HepG2 (cell line): ENCODE results near the gene RHBDL3. TPM values are rescaled to one million over a fixed set of nuclear protein-coding genes. Genes with fewer than 3 reads are reported as not detected.

Source experiments
- ATAC-seq: fragments of 200-7000 bp; cut with Tn5 transposase; 3 replicates; pipeline ENCODE4 v1.9.1; 2020; ENCODE audit warnings: mild to moderate bottlenecking, moderate library complexity
- BruUV-seq: library from RNA; stranded (reverse); fragments of 400-500 nt; replicated peaks from 2 replicates; lab custom pipeline; 2021; lab: Mats Ljungman, UMichigan
- CTCF ChIA-PET: fragments of 300-600 bp; formaldehyde crosslinking; extraction: SDS; loops from one replicate; lab custom pipeline; 2021; ENCODE audit warnings: low total read pairs, inconsistent platforms, low intra/inter-chr PET ratio; lab: Yijun Ruan, JAX
- POLR2A ChIA-PET: fragments of 350-600 bp; sonication (Branson Sonifier 250); formaldehyde crosslinking; loops from one replicate; lab custom pipeline; 2020; ENCODE audit warnings: antibody characterized with exemption, inconsistent platforms; lab: Yijun Ruan, JAX
- DNase-seq: peaks from one replicate; pipeline ENCODE4 v3.0.0-alpha.2; 2015; ENCODE audit warnings: low spot score
- FAIRE-seq: peaks from 3 replicates; lab custom pipeline; 2011; peaks lifted over from hg19 to GRCh38; lab: Jason Lieb, UNC
- H2AFZ ChIP-seq: one replicate; pipeline ENCODE4 v1.6.1; 2011; ENCODE audit warnings: low read length, inconsistent platforms
- H3K27ac ChIP-seq: fragments of 300-600 bp; 3 replicates; pipeline ENCODE4 v1.8.0; 2011; ENCODE audit warnings: mixed run types, mild to moderate bottlenecking, mixed read lengths, low read length, inconsistent platforms; ENCODE audit not compliant: insufficient read depth; ENCODE audit errors: extremely low read length
- H3K27me3 ChIP-seq, 2 experiments: fragments of 200-600 bp in 1 of 2; 2 replicates in 1 of 2; 3 replicates in 1 of 2; pipeline versions ENCODE4 v1.6.0 to v1.8.0; 2011; ENCODE audit warnings: low read length in 2 of 2, mild to moderate bottlenecking in 2 of 2, moderate library complexity in 2 of 2, inconsistent platforms in 1 of 2; ENCODE audit not compliant: insufficient read depth in 2 of 2, control insufficient read depth in 1 of 2
- H3K36me3 ChIP-seq, 2 experiments: fragments of 200-600 bp in 1 of 2; replicated peaks in 1 of 2; 2 replicates in 1 of 2; 3 replicates in 1 of 2; pipeline versions ENCODE4 v1.5.1 to v1.8.0; 2011; ENCODE audit warnings: low read length in 2 of 2, inconsistent platforms in 1 of 2; ENCODE audit not compliant: insufficient read depth in 2 of 2, control insufficient read depth in 1 of 2
- H3K4me1 ChIP-seq: 2 replicates; pipeline ENCODE4 v1.5.1; 2012; ENCODE audit warnings: low read length, inconsistent platforms; ENCODE audit not compliant: insufficient read depth
- H3K4me2 ChIP-seq: 2 replicates; pipeline ENCODE4 v1.6.0; 2011; ENCODE audit warnings: low read depth, low read length, inconsistent platforms
- H3K4me3 ChIP-seq, 3 experiments: fragments of 200-600 bp in 1 of 3; sonication (generic), shearing (Covaris generic) in 1 of 3; replicated peaks in 1 of 3; 2 replicates each; pipeline ENCODE4 v1.5.1; 2011 to 2016; ENCODE audit warnings: low read length in 3 of 3, inconsistent platforms in 2 of 3, low read depth in 2 of 3, mild to moderate bottlenecking in 2 of 3, control low read depth in 1 of 3, mixed read lengths in 1 of 3; ENCODE audit not compliant: insufficient read depth in 1 of 3
- H3K79me2 ChIP-seq: one replicate; pipeline ENCODE4 v1.6.1; 2011; ENCODE audit warnings: low read length, inconsistent platforms; ENCODE audit not compliant: insufficient read depth
- H3K9ac ChIP-seq: 2 replicates; pipeline ENCODE4 v1.6.0; 2011; ENCODE audit warnings: mild to moderate bottlenecking, low read depth, low read length, inconsistent platforms; ENCODE audit not compliant: insufficient read depth
- H3K9me3 ChIP-seq: 2 replicates; pipeline ENCODE4 v1.5.1; 2012; ENCODE audit warnings: mild to moderate bottlenecking, low read length
- H4K20me1 ChIP-seq: 2 replicates; pipeline ENCODE4 v1.6.0; 2011; ENCODE audit warnings: inconsistent platforms, mild to moderate bottlenecking, low read length, moderate library complexity; ENCODE audit not compliant: insufficient read depth
- FOXM1 ChIP-seq: sonication (generic); formaldehyde crosslinking; IDR thresholded peaks from 2 replicates; pipeline ENCODE4 v1.5.0; 2020; ENCODE audit warnings: missing genetic modification reagents
- JUND ChIP-seq: sonication (generic); formaldehyde crosslinking; IDR thresholded peaks from 2 replicates; pipeline ENCODE4 v1.8.0; 2022; ENCODE audit warnings: mild to moderate bottlenecking, missing genetic modification reagents
- MXI1 ChIP-seq: IDR thresholded peaks from 3 replicates; pipeline ENCODE4 v1.6.1; 2012; ENCODE audit warnings: low read depth, low read length, inconsistent platforms, borderline replicate concordance
- NCOA2 ChIP-seq: sonication (generic); formaldehyde crosslinking; IDR thresholded peaks from 2 replicates; pipeline ENCODE4 v1.8.0; 2022; ENCODE audit warnings: inconsistent platforms
- TCF7 ChIP-seq: sonication (generic); IDR thresholded peaks from 2 replicates; pipeline ENCODE4 v1.6.1; 2016; ENCODE audit warnings: antibody characterized with exemption, low read depth
- YY1 ChIP-seq: IDR thresholded peaks from 2 replicates; pipeline ENCODE4 v1.6.1; 2011; ENCODE audit warnings: low read length, low read depth, moderate library complexity, mild to moderate bottlenecking; ENCODE audit not compliant: insufficient read depth, insufficient replicate concordance
- ZNF224 ChIP-seq: sonication (generic); formaldehyde crosslinking; IDR thresholded peaks from 2 replicates; pipeline ENCODE4 v1.5.0; 2020; ENCODE audit warnings: mild to moderate bottlenecking, missing genetic modification reagents
- ZNF260 ChIP-seq: sonication (generic); formaldehyde crosslinking; IDR thresholded peaks from 2 replicates; pipeline ENCODE4 v1.4.0; 2020; ENCODE audit warnings: missing genetic modification reagents, low read depth, mild to moderate bottlenecking, borderline replicate concordance
- ZNF557 ChIP-seq: sonication (generic); formaldehyde crosslinking; IDR thresholded peaks from 2 replicates; pipeline ENCODE4 v1.4.0; 2020; ENCODE audit warnings: missing genetic modification reagents
- ZNF790 ChIP-seq: sonication (generic); formaldehyde crosslinking; IDR thresholded peaks from 2 replicates; pipeline ENCODE4 v1.8.0; 2022; ENCODE audit warnings: missing genetic modification reagents, mild to moderate bottlenecking, borderline replicate concordance
- WGBS: methylation state at CpG from one replicate; pipeline ENCODE4 v1.1.6; 2017; ENCODE audit warnings: low lambda C conversion rate; 5-methylcytosine and 5-hydroxymethylcytosine counted together
- in situ Hi-C: cut with HindIII; loops from 2 replicates; pipeline ENCODE4 v1.10.0; 2017; ENCODE audit warnings: low pct_unique_long_range_greater_than_20kb; ENCODE audit not compliant: extremely low pct_ligation_motif_present
- intact Hi-C: fragments of 100-400 bp; cut with micrococcal nuclease; formaldehyde crosslinking; loops from one replicate; pipeline ENCODE4 v1.10.0; 2022; ENCODE audit not compliant: unreplicated experiment
- polyA plus RNA-seq, 8 experiments: library from polyadenylated mRNA; depleted of rRNA in 3 of 8; stranded (reverse) in 7 of 8; unstranded in 1 of 8; fragments of >200 nt; fragmentation: Illumina TruSeq in 4 of 8; extraction: Trizol in 4 of 8; gene quantifications; 2 replicates each; pipeline versions ENCODE4 v1.2.1 to v1.2.3, GENCODE V29; 2011 to 2016; ENCODE audit warnings: low read depth in 4 of 8, missing spikeins in 1 of 8, mixed read lengths in 1 of 8; ENCODE audit not compliant: insufficient read depth in 1 of 8
- total RNA-seq, 5 experiments: library from RNA; depleted of rRNA; stranded (reverse); fragments of >200 nt; fragmentation: Illumina TruSeq; extraction: Trizol; gene quantifications; 2 replicates each; pipeline ENCODE4 v1.2.3, GENCODE V29; 2016; ENCODE audit warnings: low read depth in 1 of 5
- TF ChIP-seq, protein P1 (sequence below): sonication (generic); formaldehyde crosslinking; IDR thresholded peaks from 2 replicates; pipeline ENCODE4 v1.4.0; 2020; ENCODE audit warnings: mild to moderate bottlenecking, missing genetic modification reagents
- TF ChIP-seq, protein P2 (sequence below): IDR thresholded peaks from 2 replicates; pipeline ENCODE4 v1.6.1; 2012; ENCODE audit warnings: low read depth, low read length, improper control_type of control experiment
- TF ChIP-seq, protein P3 (sequence below): sonication (generic); formaldehyde crosslinking; IDR thresholded peaks from 2 replicates; pipeline ENCODE4 v1.9.0; 2021; ENCODE audit warnings: missing genetic modification reagents, mild to moderate bottlenecking, borderline replicate concordance

RHBDL3 gene
- total and polyA plus RNA-seq, 2 of the 13 experiments (the other 11 are each of a cell fraction or from before 2014, with no cell fraction given), result 0.09 TPM; not detected in 1

DNA sequence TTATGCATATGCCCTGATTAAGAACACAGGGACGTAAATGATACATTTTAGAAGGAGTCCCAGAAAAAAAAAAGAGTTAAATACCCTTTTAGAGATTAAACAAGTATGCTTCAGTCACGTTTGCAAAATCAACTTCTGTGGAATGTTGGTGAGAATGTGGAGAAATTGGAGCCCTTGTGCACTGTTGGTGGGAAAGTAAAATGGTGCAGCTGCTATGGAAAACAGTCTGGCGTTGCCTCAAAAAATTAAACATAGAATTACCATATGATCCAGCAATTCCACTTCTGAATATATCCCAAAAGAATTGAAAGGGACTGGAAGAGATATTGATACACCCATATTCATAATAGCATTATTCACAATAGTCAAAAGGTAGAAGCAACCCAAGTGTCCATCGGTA lies 26.5 kb downstream of the RHBDL3 start (continued):
- TF ChIP-seq, protein P1, sequence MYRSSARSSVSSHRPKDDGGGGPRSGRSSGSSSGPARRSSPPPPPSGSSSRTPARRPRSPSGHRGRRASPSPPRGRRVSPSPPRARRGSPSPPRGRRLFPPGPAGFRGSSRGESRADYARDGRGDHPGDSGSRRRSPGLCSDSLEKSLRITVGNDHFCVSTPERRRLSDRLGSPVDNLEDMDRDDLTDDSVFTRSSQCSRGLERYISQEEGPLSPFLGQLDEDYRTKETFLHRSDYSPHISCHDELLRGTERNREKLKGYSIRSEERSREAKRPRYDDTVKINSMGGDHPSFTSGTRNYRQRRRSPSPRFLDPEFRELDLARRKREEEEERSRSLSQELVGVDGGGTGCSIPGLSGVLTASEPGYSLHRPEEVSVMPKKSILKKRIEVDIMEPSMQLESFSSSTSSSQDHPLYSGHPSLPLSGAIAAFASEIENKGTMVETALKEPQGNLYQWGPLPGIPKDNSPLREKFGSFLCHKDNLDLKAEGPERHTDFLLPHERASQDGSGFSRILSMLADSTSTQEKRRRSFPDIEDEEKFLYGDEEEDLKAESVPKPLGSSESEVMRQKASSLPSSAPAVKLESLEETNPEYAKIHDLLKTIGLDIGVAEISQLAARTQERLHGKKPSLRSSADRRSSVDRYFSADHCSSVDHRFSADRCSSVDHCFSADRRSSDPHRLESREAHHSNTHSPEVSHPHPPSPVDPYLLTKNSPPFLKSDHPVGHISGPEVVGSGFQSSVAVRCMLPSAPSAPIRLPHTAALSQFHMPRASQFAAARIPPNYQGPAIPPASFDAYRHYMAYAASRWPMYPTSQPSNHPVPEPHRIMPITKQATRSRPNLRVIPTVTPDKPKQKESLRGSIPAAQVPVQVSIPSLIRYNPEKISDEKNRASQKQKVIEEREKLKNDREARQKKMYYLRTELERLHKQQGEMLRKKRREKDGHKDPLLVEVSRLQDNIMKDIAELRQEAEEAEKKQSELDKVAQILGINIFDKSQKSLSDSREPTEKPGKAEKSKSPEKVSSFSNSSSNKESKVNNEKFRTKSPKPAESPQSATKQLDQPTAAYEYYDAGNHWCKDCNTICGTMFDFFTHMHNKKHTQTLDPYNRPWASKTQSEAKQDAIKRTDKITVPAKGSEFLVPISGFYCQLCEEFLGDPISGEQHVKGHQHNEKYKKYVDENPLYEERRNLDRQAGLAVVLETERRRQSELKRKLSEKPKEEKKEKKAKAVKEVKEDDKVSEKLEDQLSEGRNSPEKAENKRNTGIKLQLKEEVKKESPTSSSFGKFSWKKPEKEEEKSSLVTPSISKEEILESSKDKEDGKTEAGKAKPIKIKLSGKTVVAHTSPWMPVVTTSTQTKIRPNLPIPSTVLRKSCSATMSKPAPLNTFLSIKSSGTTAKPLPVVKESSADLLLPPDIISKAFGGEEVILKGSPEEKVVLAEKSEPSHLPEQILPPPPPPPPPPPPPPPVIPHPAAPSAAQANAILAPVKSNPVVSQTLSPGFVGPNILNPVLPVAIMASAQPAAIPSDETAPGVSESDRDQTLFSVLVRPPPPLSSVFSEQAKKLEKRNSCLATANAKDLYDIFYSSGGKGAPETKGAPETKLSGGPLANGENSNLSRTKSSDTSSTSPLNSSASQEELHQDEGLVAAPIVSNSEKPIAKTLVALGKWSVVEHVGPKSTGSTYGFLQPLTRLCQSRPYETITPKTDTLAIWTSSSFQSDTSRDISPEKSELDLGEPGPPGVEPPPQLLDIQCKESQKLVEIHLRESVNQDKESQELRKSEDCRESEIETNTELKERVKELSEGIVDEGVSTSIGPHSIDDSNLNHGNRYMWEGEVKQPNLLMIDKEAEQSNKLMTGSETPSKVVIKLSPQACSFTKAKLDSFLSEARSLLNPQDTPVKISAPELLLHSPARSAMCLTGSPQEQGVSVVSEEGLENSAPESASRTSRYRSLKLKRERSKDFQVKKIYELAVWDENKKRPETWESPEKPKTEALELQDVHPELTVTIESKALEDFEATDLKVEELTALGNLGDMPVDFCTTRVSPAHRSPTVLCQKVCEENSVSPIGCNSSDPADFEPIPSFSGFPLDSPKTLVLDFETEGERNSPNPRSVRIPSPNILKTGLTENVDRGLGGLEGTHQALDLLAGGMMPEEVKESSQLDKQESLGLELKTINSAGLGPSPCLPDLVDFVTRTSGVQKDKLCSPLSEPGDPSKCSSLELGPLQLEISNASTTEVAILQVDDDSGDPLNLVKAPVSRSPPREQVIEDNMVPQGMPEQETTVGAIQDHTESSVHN (CRISPR knock-in tag), result no peak
- TF ChIP-seq FOXM1, result no peak
- TF ChIP-seq, all 625 proteins: peak for 0

DNA sequence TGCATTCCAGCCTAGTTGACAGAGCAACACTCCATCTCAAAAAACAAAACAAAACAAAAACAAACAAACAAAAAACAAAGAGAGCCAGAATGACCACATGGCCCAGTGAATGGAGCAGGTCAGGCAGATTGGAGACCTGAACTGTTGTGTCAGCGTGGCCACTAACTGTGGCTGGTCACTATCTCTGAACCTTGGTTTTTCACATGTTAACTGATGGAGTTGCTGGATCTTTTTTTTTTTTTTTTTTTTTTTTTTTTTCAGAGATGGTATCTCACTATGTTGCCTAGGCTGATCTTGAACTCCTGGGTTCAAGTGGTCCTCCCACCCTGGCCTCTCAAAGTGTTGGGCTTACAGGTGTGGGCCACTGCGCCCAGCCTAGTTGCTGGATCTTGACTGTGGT lies 31.8 kb downstream of the RHBDL3 start:
- H3K9me3 ChIP-seq, result no peaks in the 10 kb centered on the region
- H3K4me1 ChIP-seq, result peaks cover 32% of the 10 kb centered on the region
- H3K36me3 ChIP-seq, result no peaks in the 10 kb centered on the region
- no peaks in the 10 kb centered on the region for H3K79me2 ChIP-seq
- no peak overlapping the region for H3K9ac ChIP-seq
- POLR2A ChIA-PET, result no interaction called here
- 75% methylated on average over 2 of the region's 2 CpGs for WGBS
- no peak overlapping the region for H3K4me2 ChIP-seq
- in situ Hi-C loops, result no loop called here
- BruUV-seq, result no TSS peak
- CTCF ChIA-PET, result no interaction called here
- H3K4me3 ChIP-seq, result no peak overlapping the region
- no peak for DNase-seq
- H4K20me1 ChIP-seq, result no peaks in the 10 kb centered on the region
- no peak overlapping the region for H3K27ac ChIP-seq
- FAIRE-seq, result no peak
- intact Hi-C loops, result no loop called here
- H2AFZ ChIP-seq, result no peak overlapping the region
- H3K27me3 ChIP-seq, result peaks cover 0 to 1% of the 10 kb centered on the region in 2 experiments; a peak in 2 of 5 replicates
- no peak for ATAC-seq
- no peak for TF ChIP-seq YY1
- TF ChIP-seq, protein P2, sequence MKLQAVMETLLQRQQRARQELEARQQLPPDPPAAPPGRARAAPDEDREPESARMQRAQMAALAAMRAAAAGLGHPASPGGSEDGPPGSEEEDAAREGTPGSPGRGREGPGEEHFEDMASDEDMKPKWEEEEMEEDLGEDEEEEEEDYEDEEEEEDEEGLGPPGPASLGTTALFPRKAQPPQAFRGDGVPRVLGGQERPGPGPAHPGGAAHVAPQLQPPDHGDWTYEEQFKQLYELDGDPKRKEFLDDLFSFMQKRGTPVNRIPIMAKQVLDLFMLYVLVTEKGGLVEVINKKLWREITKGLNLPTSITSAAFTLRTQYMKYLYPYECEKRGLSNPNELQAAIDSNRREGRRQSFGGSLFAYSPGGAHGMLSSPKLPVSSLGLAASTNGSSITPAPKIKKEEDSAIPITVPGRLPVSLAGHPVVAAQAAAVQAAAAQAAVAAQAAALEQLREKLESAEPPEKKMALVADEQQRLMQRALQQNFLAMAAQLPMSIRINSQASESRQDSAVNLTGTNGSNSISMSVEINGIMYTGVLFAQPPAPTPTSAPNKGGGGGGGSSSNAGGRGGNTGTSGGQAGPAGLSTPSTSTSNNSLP, result no peak
- TF ChIP-seq, protein P3, sequence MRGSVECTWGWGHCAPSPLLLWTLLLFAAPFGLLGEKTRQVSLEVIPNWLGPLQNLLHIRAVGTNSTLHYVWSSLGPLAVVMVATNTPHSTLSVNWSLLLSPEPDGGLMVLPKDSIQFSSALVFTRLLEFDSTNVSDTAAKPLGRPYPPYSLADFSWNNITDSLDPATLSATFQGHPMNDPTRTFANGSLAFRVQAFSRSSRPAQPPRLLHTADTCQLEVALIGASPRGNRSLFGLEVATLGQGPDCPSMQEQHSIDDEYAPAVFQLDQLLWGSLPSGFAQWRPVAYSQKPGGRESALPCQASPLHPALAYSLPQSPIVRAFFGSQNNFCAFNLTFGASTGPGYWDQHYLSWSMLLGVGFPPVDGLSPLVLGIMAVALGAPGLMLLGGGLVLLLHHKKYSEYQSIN (CRISPR knock-in tag), result no peak
- TF ChIP-seq JUND (CRISPR knock-in tag), result no peak
- no peak for TF ChIP-seq ZNF224
- no peak for TF ChIP-seq ZNF260 (CRISPR knock-in tag)
- no peak for TF ChIP-seq NCOA2
- no peak for TF ChIP-seq ZNF790
- no peak for TF ChIP-seq TCF7
- TF ChIP-seq MXI1, result no peak
- TF ChIP-seq ZNF557 (CRISPR knock-in tag), result no peak
